ENCODE data around the gene TNNC2. TPM values are rescaled to one million over a fixed set of nuclear protein-coding genes. Genes with fewer than 3 reads are reported as not detected.
"Not testable (repeated sequence)": the region's sequence is repeated elsewhere in the genome, so short reads cannot be mapped to it uniquely, and the experiment has no call there.

Gene TNNC2
- total RNA-seq, 1 experiment from 2014 or later, result 0.42 TPM

DNA sequence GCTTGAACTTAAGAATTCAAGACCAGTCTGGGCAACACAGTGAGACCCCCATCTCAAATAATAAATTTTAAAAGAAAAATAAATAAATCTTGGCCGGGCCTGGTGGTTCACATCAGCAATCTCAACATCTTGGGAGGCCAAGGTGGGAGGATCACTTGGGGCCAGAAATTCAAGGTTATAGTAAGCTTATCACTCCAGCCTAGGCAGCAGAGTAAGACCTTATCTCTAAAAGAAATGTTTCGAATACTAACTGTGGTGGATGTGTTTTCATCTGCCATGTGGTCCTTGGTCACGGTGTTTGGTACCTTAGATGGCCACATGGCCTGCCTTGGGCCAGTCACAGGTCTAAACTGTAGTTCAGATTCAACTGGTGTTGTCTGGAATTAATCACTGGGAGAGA lies 8.9 kb downstream of the TNNC2 start:
- DNase-seq, result no peak
- no peak overlapping the region for H3K4me3 ChIP-seq (ENCODE audit: insufficient read depth, low read depth, low read length)
- H3K36me3 ChIP-seq (replicated peaks; ENCODE audit: control insufficient read depth, insufficient read depth, low read length), result peaks cover 21% of the 10 kb centered on the region
- peaks cover 6% of the 10 kb centered on the region for H3K27me3 ChIP-seq (ENCODE audit: control insufficient read depth, insufficient read depth, low read length)

DNA sequence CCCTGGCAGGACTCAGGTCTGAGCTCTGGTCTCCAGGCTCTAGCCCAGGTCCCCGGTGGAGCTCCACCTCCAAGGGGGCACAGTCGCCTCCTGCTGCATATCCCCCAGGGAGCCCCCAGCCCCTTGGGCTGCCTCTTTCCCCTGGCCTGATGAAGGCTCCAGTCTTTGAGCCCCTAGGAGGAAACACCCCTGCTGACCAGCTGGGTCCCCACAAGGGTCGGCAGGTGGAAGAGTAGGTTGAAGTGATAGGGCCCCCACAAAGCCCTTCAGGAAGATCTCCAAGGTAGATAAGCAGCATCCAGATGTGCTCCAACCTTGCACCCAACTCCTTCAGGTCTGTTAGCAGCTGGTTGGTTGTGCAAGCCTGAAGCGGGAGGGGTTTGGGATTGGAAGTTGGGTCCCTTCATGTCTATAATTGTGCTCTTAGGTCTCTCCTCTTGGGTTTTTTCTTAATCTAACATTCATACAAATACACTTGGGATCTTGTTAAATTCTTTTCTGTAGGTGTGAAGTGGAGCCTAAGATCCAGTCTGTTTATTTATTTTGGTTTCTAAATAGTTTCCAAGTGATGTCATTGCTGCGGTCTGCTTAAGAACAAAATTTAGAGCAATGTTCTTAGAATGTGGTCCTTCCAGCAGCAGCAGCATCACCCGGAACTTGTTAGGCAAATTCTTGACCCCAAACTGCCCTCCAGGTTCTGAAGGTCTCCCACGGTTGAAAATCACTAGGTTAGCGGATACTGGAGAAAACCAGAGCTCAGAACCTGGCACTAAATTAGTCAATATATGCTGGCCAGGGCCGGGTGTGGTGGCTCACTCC lies 9.5 kb downstream of the TNNC2 start:
- DNase-seq, result peak; percentile 40
- Histone ChIP-seq H3K27me3 (ENCODE audit: control insufficient read depth, insufficient read depth, low read length) (peaks cover 1% of the 10 kb centered on the region; the same call in 1 of the 2 replicates), H3K4me3 (ENCODE audit: insufficient read depth, low read depth, low read length) (no peak overlapping the region), H3K36me3 (replicated peaks; ENCODE audit: control insufficient read depth, insufficient read depth, low read length) (peaks cover 21% of the 10 kb centered on the region)

GRCh38 chr20:45816951-45817350 lies 10.2 kb downstream of the TNNC2 start:
- no peak for DNase-seq
- Histone ChIP-seq H3K27me3 (ENCODE audit: control insufficient read depth, insufficient read depth, low read length) (no peaks in the 10 kb centered on the region), H3K36me3 (replicated peaks; ENCODE audit: control insufficient read depth, insufficient read depth, low read length) (peaks cover 21% of the 10 kb centered on the region), H3K4me3 (ENCODE audit: insufficient read depth, low read depth, low read length) (no peak overlapping the region)

DNA sequence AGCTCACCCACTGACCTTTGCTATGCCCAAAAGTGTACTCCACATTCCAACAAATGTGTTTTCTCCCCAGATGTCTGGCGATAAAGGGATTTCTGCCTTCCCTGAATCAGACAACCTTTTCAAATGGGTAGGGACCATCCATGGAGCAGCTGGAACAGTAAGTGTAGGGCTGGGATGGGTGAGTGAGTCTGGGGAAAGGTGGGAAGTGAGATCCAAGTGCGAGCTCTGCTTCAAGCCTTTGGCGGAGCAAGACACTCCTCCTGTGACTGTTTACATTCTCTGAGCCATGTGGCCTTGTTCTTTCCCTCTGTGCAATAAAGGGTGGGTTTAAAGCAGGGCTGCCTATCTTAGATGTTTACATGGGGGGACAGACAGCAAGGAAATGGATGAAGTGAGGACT lies 12.8 kb downstream of the TNNC2 start:
- H3K27me3 ChIP-seq (ENCODE audit: control insufficient read depth, insufficient read depth, low read length), result no peaks in the 10 kb centered on the region
- H3K36me3 ChIP-seq (replicated peaks; ENCODE audit: control insufficient read depth, insufficient read depth, low read length), result peaks cover 28% of the 10 kb centered on the region
- DNase-seq, result peak; percentile 22
- H3K4me3 ChIP-seq (ENCODE audit: insufficient read depth, low read depth, low read length), result no peak overlapping the region

- DNase-seq, result peak; percentile 41
- Histone ChIP-seq H3K4me3 (ENCODE audit: insufficient read depth, low read depth, low read length) (peak overlapping the region; percentile 96), H3K27me3 (ENCODE audit: control insufficient read depth, insufficient read depth, low read length) (no peaks in the 10 kb centered on the region), H3K36me3 (replicated peaks; ENCODE audit: control insufficient read depth, insufficient read depth, low read length) (peaks cover 32% of the 10 kb centered on the region)
Observed at GRCh38 chr20:45813489-45813888, 13.6 kb downstream of the TNNC2 start.

- Histone ChIP-seq H3K27me3 (ENCODE audit: control insufficient read depth, insufficient read depth, low read length) (no peaks in the 10 kb centered on the region), H3K4me3 (ENCODE audit: insufficient read depth, low read depth, low read length) (peak overlapping the region; percentile 96), H3K36me3 (replicated peaks; ENCODE audit: control insufficient read depth, insufficient read depth, low read length) (peaks cover 32% of the 10 kb centered on the region)
- peak; percentile 48 for DNase-seq
Observed at GRCh38 chr20:45813006-45813340, 14.1 kb downstream of the TNNC2 start.

GRCh38 chr20:45812157-45813005 lies 14.7 kb downstream of the TNNC2 start, which contains the start of gene UBE2C:
UBE2C (plus strand) TSS chr20:45812644; CDS start chr20:45812696, 52 bp downstream.
- peak; percentile 99 for DNase-seq
- H3K27me3 ChIP-seq (ENCODE audit: control insufficient read depth, insufficient read depth, low read length), result no peaks in the 10 kb centered on the region
- peak within 1 kb of the TSS; percentile 96 for H3K4me3 ChIP-seq (ENCODE audit: insufficient read depth, low read depth, low read length)
- peaks cover 32% of the 10 kb centered on the region for H3K36me3 ChIP-seq (replicated peaks; ENCODE audit: control insufficient read depth, insufficient read depth, low read length)

GRCh38 chr20:45810191-45810970 lies 16.7 kb downstream of the TNNC2 start:
- Histone ChIP-seq H3K27me3 (ENCODE audit: control insufficient read depth, insufficient read depth, low read length) (no peaks in the 10 kb centered on the region), H3K4me3 (ENCODE audit: insufficient read depth, low read depth, low read length) (no peak overlapping the region), H3K36me3 (replicated peaks; ENCODE audit: control insufficient read depth, insufficient read depth, low read length) (peaks cover 27% of the 10 kb centered on the region)
- no peak for DNase-seq

GRCh38 chr20:45801851-45802250 lies 25.3 kb downstream of the TNNC2 start:
- Histone ChIP-seq H3K27me3 (ENCODE audit: control insufficient read depth, insufficient read depth, low read length) (no peaks in the 10 kb centered on the region), H3K4me3 (ENCODE audit: insufficient read depth, low read depth, low read length) (no peak overlapping the region), H3K36me3 (replicated peaks; ENCODE audit: control insufficient read depth, insufficient read depth, low read length) (peaks cover 23% of the 10 kb centered on the region)
- DNase-seq, result no peak

GRCh38 chr20:45798935-45799642 lies 28.0 kb downstream of the TNNC2 start:
- peak; percentile 81 for DNase-seq
- H3K36me3 ChIP-seq (replicated peaks; ENCODE audit: control insufficient read depth, insufficient read depth, low read length), result peaks cover 25% of the 10 kb centered on the region
- H3K4me3 ChIP-seq (ENCODE audit: insufficient read depth, low read depth, low read length), result no peak overlapping the region
- H3K27me3 ChIP-seq (ENCODE audit: control insufficient read depth, insufficient read depth, low read length), result no peaks in the 10 kb centered on the region

DNA sequence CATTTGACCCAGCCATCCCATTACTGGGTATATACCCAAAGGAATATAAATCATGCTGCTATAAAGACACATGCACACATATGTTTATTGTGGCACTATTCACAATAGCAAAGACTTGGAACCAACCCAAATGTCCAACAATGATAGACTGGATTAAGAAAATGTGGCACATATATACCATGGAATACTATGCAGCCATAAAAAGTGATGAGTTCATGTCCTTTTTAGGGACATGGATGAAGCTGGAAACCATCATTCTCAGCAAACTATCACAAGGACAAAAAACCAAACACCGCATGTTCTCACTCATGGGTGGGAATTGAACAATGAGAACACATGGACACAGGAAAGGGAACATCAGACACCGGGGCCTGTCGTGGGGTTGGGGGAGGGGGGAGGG lies 29.2 kb downstream of the TNNC2 start:
- H3K36me3 ChIP-seq (replicated peaks; ENCODE audit: control insufficient read depth, insufficient read depth, low read length), result peaks cover 20% of the 10 kb centered on the region
- DNase-seq; H3K4me3 ChIP-seq (ENCODE audit: insufficient read depth, low read depth, low read length); H3K27me3 ChIP-seq (ENCODE audit: control insufficient read depth, insufficient read depth, low read length): not testable (repeated sequence)

GRCh38 chr20:45797510-45797909 lies 29.6 kb downstream of the TNNC2 start:
- H3K36me3 ChIP-seq (replicated peaks; ENCODE audit: control insufficient read depth, insufficient read depth, low read length), result peaks cover 18% of the 10 kb centered on the region
- not testable (repeated sequence) for H3K27me3 ChIP-seq (ENCODE audit: control insufficient read depth, insufficient read depth, low read length); DNase-seq; H3K4me3 ChIP-seq (ENCODE audit: insufficient read depth, low read depth, low read length)

DNA sequence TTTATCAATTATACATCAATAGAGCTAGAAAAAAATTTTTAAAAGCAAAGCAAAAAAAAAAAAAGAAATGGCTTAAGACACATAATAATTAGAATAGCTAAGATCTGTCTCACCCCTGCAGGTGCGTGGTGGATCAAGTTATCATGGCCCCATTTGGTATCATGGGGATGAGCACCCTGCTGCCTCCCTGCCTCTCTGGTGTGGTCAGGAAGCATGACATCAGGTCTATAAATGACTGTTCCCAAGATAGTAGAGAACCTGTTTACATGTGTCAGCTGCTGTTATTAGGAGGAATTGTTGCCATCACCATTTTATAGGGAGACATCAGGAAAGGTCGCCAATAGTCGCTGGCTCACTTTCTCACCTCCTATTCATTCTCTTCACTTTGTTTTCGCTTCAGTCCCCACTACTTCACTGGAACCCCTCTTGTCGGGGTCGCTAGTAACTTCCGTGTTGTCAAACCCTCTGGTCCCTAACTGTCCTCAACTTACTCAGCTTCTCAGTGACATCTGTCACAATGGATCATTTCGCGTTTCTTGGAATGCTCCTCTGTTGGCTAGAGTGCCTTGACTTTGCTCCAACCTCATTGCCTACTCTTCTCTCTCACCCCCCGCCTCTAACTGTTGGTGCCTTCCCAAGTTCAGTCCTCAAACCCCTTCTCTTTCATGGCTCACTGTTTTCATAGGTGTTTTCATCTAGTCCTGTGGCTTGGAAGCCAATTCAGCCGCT lies 30.6 kb downstream of the TNNC2 start:
- DNase-seq, result no peak

More for the DNA sequence above, 30.6 kb downstream of the TNNC2 start:
- no peaks in the 10 kb centered on the region for H3K27me3 ChIP-seq (ENCODE audit: control insufficient read depth, insufficient read depth, low read length)
- H3K4me3 ChIP-seq (ENCODE audit: insufficient read depth, low read depth, low read length), result no peak overlapping the region
- H3K36me3 ChIP-seq (replicated peaks; ENCODE audit: control insufficient read depth, insufficient read depth, low read length), result peaks cover 18% of the 10 kb centered on the region

All from H7 (cell line).